GM19025 (cell line): ENCODE measurements around the gene SDCCAG8.

ENCODE experiments used
- ATAC-seq: cut with Tn5 transposase; IDR thresholded peaks from one replicate; pipeline ENCODE4 v1.9.1; 2021; ENCODE audit warnings: mild to moderate bottlenecking, low read depth, moderate library complexity; ENCODE audit not compliant: unreplicated experiment

The SDCCAG8 gene

DNA sequence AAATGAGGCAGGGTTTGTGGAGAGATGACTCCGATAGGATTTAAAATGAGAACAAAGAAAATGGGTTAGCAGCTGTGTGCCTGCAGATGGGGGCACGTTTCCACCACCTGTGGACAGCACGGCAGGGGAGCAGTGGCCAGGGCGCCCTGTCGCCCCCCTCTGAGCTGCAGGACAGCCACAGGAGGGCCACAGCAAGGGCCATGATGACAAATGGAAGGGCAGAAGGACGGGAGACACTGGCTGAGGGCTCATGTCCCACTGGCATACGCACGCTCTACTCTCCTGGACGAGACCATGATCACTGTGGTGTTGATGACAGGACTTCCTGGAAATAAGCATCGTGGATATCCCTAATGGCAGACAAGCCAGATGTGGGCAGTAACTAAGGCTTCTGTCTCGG is 241.0 kb downstream of the SDCCAG8 start:
- ATAC-seq, result no peak

- no peak for ATAC-seq
Measured at GRCh38 chr1:243497939-243498681, 242.3 kb downstream of the SDCCAG8 start.

DNA sequence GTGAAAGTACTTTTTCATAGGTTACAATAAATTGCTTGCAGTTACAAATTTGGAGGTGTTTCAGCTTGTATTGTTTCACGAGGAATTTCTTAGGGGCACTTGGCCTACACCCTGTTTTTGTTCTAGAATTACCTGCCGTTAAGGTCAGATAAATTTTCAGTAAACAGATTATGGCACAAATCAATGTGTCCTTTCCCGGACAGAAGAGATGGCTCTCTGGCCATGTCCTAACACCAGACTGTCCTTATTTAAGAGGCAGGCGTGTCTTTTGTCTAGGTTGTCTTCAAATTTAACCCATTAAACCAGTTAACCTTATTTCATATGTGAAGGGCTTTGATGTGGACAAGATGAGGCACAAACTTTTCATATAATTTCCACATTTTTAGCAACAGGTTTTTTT is 243.4 kb downstream of the SDCCAG8 start:
- ATAC-seq, result no peak

- no peak for ATAC-seq
Measured at GRCh38 chr1:243499711-243500110, 243.9 kb downstream of the SDCCAG8 start.

DNA sequence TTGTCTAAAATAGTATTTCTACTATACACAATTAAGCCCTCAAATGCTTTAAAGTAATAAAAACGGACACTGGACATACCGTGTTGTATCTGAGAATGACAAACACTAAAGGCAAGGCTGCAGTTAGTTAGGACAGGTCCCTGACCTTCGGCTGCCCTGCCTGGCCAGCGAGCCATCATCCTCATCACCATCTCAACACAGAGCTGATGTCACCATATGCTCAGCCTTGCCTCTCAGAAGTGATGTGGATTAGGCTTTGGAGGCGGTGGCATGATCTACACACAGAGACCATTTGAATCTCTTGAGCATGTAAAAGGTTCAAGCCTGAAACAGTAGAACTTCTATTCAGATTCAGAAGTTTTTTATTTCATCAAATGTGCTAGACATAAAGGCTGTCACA is 244.7 kb downstream of the SDCCAG8 start:
- no peak for ATAC-seq

DNA sequence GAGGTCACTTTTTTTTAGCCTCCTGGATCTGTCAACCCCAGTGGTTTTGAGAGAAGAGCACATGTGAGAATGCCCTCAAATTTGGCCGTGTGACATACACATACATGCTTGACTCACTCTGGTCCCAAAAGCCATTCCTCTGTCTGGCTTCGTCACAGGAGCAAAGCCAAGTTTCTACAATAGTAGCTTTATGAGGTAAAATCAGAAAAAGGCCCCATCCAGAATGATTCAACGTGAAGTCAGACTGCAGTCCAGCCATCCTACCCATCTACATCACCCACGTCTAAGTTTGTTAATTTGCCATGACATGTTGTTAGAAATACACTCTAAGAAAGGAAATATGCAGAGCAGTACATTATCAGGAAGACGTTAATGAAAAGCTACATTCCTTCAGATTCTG is 245.2 kb downstream of the SDCCAG8 start:
- ATAC-seq, result no peak

GRCh38 chr1:243503155-243503554 is 247.3 kb downstream of the SDCCAG8 start:
- ATAC-seq, result no peak

- peak; percentile 68 for ATAC-seq
Measured at GRCh38 chr1:243505986-243506689, 250.3 kb downstream of the SDCCAG8 start.

GRCh38 chr1:243507001-243507671 is 251.3 kb downstream of the SDCCAG8 start:
- ATAC-seq, result no peak

DNA sequence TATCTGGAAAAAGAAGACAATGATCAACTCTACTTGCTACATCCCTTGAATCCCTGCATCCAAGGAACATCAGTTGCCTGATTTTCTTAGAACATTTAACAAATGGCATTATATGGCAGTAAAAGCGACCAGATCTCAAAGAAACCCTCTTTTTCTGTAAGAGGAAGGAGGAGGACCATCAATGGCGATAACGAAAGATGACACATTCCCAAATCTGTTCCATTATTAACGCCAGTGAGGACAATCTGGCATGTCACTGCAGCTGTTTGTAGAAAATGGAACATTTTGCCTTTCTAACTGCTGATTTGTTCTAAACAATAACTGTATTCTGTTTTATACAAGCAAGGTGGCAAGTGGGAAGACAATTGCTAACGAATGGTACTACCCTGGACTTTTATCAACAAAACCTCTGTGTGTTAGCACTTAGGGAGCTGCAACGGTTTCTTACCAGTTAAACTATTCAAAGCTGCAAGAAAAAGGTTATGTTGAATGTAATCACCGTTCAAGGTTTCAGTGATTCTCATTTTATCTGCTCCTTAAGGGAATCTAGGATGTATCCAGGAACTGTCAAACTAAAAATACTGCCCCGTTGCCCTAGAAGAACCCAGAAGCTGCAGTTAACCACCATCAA is 251.9 kb downstream of the SDCCAG8 start:
- ATAC-seq, result no peak

DNA sequence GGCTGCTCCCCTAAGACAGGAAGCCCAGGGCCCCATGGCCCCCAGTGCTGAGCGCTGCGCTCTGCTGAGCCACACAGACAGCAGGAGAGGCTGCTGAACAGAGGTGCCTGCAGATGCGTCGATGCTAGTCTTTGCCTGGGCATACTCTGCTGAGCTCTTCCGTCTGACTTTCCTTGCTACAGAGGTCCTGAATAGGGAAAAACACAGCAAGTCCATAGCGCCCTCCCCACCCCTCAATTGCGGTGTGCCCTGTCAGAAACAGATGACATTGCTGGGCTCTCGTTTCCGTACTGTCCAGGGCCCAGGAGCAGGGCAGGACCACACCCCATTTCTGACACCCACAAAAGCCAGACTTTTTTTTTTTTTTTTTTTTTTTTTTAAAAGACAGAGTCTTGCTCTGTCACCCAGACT is 252.5 kb downstream of the SDCCAG8 start:
- ATAC-seq, result no peak

- no peak for ATAC-seq
Measured at GRCh38 chr1:243508943-243509342, 253.1 kb downstream of the SDCCAG8 start.

- no peak for ATAC-seq
Measured at GRCh38 chr1:243510928-243511327, 255.1 kb downstream of the SDCCAG8 start.

- no peak for ATAC-seq
Measured at GRCh38 chr1:243513726-243514491, 258.1 kb downstream of the SDCCAG8 start.

DNA sequence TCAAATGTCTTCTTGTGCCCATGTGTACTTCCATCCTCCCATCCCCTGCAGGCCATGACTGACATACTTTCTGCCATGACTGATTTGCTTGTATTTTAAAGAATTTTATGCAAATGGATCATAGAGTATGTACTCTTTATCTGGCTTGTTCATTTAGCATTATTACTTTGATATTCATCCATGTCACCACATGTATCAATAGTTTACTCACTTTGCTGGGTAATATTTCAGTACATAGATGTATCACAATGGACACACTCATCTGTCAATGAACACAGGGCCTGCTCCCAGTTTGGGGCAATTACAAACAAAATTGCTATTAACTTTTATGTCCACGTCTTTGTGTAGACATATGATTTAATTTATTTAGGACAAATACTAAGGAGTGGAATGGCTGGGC is 259.1 kb downstream of the SDCCAG8 start:
- no peak for ATAC-seq

GRCh38 chr1:243520831-243521230 is 265.0 kb downstream of the SDCCAG8 start:
- ATAC-seq, result no peak

GRCh38 chr1:243523766-243524165 is 267.9 kb downstream of the SDCCAG8 start:
- ATAC-seq, result no peak

- ATAC-seq, result no peak
Measured at GRCh38 chr1:243525085-243525487, 269.2 kb downstream of the SDCCAG8 start.

GRCh38 chr1:243526180-243526579 is 270.3 kb downstream of the SDCCAG8 start:
- no peak for ATAC-seq

DNA sequence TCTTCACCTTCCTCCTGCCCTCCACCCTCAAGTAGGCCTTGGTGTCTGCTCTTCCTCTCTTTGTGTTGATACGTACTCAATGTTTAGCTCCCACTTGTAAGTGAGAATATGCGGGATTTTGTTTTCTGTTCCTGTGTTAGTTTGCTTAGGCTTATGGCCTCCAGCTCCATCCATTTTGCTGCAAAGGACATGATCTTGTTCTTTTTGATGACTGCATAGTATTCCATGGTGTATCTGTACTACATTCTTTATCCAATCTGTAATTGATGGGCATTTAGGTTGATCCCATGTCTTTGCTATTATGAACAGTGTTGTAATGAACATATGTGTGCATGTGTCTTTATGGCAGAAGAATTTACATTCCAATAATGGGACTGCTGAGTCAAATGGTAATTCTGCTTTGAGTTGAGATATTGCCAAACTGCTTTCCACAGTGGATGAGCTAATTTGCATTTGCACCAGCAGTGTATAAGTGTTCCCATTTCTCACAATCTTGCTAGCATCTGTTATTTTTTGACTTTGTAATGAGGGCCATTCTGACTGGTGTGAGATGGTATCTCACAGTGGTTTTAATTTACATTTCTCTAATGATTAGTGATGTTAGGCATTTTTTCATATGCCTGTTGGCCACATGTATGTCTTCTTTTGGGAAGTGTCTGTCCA is 272.7 kb downstream of the SDCCAG8 start:
- no peak for ATAC-seq
